Measurements from ENCODE around the gene PHGDH. TPM values are rescaled to one million over a fixed set of nuclear protein-coding genes. Genes with fewer than 3 reads are reported as not detected.

PHGDH gene
- total RNA-seq, 1 donor from 2014 or later, result 168 TPM

- Histone ChIP-seq H3K27me3 (ENCODE audit: control insufficient read depth, insufficient read depth, low read length) (no peaks in the 10 kb centered on the region), H3K36me3 (ENCODE audit: control insufficient read depth, insufficient read depth, low read length) (peaks cover 32% of the 10 kb centered on the region), H3K4me3 (ENCODE audit: low read depth, low read length) (no peak overlapping the region)
- TF ChIP-seq CTCF (IDR thresholded peaks at IDR 0.05; ENCODE audit: insufficient read depth, low read length, severe bottlenecking), result no peak
- DNase-seq (ENCODE audit: low read depth) (no peak), FAIRE-seq (no peak)
These were observed 16.3 kb downstream of the PHGDH start for GRCh38 chr1:119727991-119728390.

DNA sequence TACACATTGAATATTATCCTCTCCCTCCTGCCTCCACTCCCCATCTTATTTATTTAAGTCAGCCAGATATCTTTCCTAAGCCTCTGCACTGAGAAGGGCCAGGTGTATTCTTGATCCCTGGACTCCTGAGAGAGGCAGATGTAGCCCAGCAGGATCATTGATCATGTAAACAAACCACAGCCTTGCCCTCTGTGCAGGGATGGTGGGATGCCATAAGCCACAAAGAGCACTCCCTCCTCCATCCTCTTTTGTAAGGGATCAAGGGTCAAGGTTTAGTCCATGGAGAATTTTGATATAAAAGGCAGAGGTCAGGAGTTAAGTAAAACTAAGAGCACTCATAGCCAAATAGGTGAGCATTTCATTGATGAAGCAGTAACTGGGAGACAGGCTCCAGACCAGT lies 17.3 kb downstream of the PHGDH start:
- DNase-seq (ENCODE audit: low read depth), result no peak
- H3K27me3 ChIP-seq (ENCODE audit: control insufficient read depth, insufficient read depth, low read length), result no peaks in the 10 kb centered on the region
- no peak for TF ChIP-seq CTCF (IDR thresholded peaks at IDR 0.05; ENCODE audit: insufficient read depth, low read length, severe bottlenecking)
- no peak overlapping the region for H3K4me3 ChIP-seq (ENCODE audit: low read depth, low read length)
- peaks cover 29% of the 10 kb centered on the region for H3K36me3 ChIP-seq (ENCODE audit: control insufficient read depth, insufficient read depth, low read length)
- FAIRE-seq, result no peak

GRCh38 chr1:119731060-119731459 lies 19.3 kb downstream of the PHGDH start:
- Histone ChIP-seq H3K27me3 (ENCODE audit: control insufficient read depth, insufficient read depth, low read length) (no peaks in the 10 kb centered on the region), H3K36me3 (ENCODE audit: control insufficient read depth, insufficient read depth, low read length) (peaks cover 37% of the 10 kb centered on the region), H3K4me3 (ENCODE audit: low read depth, low read length) (no peak overlapping the region)
- DNase-seq (ENCODE audit: low read depth) (peak; percentile 22), FAIRE-seq (no peak)
- no peak for TF ChIP-seq CTCF (IDR thresholded peaks at IDR 0.05; ENCODE audit: insufficient read depth, low read length, severe bottlenecking)

DNA sequence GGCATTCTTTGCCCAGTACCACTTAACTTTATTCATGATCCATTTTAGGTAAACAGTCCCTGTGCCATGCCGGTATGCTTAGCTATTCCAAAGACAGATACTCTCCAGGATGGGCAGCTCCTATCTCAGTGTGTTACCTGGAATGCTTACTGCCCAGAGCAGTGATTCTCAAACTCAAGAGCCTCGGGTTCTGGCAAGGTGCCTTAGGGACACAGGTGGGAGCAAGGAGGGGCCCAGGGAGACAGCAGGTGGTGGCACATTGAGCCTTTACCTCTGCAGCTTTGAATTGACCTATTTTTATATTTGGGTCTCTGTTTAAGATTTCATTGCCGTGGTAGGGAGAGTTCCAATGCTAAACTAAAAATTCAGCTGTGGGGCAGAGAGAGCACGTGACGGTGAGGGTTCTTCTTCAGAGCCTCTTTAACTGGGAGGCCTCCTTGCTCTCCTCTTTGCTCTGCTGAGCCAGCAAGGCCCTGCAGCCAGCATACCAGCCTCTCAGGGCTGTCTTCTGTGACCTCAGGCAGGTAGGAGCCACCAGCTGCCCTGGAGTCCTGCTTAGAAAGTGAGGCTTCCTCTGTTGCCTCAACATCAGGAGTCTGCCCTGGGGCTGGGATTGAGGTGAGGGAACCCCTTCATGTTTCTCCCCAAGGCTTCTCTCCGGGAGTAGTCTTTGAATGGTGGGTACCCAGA lies 20.2 kb downstream of the PHGDH start:
- H3K27me3 ChIP-seq (ENCODE audit: control insufficient read depth, insufficient read depth, low read length), result no peaks in the 10 kb centered on the region
- TF ChIP-seq CTCF (IDR thresholded peaks at IDR 0.05; ENCODE audit: insufficient read depth, low read length, severe bottlenecking), result no peak
- no peak for DNase-seq (ENCODE audit: low read depth)
- no peak overlapping the region for H3K4me3 ChIP-seq (ENCODE audit: low read depth, low read length)
- H3K36me3 ChIP-seq (ENCODE audit: control insufficient read depth, insufficient read depth, low read length), result peaks cover 39% of the 10 kb centered on the region
- no peak for FAIRE-seq

GRCh38 chr1:119732465-119733168 lies 20.9 kb downstream of the PHGDH start:
- H3K36me3 ChIP-seq (ENCODE audit: control insufficient read depth, insufficient read depth, low read length), result peaks cover 39% of the 10 kb centered on the region
- DNase-seq (ENCODE audit: low read depth), result no peak
- no peak for FAIRE-seq
- H3K27me3 ChIP-seq (ENCODE audit: control insufficient read depth, insufficient read depth, low read length), result no peaks in the 10 kb centered on the region
- no peak overlapping the region for H3K4me3 ChIP-seq (ENCODE audit: low read depth, low read length)
- TF ChIP-seq CTCF (IDR thresholded peaks at IDR 0.05; ENCODE audit: insufficient read depth, low read length, severe bottlenecking), result no peak

Data from bronchial epithelial cell (primary cell).